Breast epithelium (tissue), 3 donors: ENCODE measurements around the gene RAB21.

Experiments used
- POLR2AphosphoS5 ChIP-seq, 3 donors: sonication (generic); formaldehyde crosslinking; IDR thresholded peaks; one replicate each; pipeline ENCODE4 v1.6.1; 2017; ENCODE audit warnings: antibody characterized with exemption in 3 of 3
- TF ChIP-seq, protein P1 (sequence below), 3 donors: fragments of 450-650 bp; IDR thresholded peaks; one replicate each; pipeline ENCODE4 v1.5.1; 2016 to 2017; ENCODE audit warnings: antibody characterized with exemption in 3 of 3, mild to moderate bottlenecking in 3 of 3, moderate library complexity in 3 of 3

DNA sequence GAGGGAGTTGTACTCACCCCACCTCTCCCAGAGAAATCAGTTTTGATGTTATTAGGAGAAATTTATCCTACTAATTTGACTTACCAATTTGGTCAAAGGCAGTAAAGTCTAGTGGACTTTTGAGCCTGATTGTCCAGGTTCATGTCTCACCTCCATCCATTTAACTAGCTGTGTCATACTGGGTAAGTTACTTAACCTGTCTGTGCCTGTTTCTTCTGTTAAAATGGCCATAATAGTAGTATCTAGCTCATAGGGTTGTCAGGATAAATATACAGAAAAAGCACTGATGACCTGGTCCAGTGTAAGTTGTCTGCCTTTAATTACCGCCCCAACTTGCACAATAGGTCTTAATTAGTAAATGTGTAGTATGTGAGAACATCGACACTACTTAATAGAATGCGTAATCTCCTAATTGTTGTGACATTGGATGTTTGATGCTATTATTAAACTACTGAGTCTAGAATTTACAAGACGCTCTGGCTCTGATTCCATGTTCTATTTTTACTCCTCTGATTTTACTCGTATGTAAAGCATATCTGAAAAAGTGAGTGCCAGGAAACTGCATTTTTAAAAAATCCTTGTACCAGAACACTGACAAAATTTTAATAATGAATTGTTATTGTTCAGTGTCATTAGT lies 1.5 kb downstream of the RAB21 start:
- TF ChIP-seq, protein P1, sequence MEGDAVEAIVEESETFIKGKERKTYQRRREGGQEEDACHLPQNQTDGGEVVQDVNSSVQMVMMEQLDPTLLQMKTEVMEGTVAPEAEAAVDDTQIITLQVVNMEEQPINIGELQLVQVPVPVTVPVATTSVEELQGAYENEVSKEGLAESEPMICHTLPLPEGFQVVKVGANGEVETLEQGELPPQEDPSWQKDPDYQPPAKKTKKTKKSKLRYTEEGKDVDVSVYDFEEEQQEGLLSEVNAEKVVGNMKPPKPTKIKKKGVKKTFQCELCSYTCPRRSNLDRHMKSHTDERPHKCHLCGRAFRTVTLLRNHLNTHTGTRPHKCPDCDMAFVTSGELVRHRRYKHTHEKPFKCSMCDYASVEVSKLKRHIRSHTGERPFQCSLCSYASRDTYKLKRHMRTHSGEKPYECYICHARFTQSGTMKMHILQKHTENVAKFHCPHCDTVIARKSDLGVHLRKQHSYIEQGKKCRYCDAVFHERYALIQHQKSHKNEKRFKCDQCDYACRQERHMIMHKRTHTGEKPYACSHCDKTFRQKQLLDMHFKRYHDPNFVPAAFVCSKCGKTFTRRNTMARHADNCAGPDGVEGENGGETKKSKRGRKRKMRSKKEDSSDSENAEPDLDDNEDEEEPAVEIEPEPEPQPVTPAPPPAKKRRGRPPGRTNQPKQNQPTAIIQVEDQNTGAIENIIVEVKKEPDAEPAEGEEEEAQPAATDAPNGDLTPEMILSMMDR (IDR thresholded peaks at IDR 0.05), result no peak
- no peak for TF ChIP-seq POLR2AphosphoS5 (IDR thresholded peaks at IDR 0.05)
